IMR-90 (cell line): ENCODE data around the gene BPI. TPM values are rescaled to one million over a fixed set of nuclear protein-coding genes. Genes with fewer than 3 reads are reported as not detected.

Experiments
- ATAC-seq: fragments of 200-7000 bp; cut with Tn5 transposase; 2 replicates; pipeline ENCODE4 v1.9.1; 2020; ENCODE audit warnings: low read depth, mild to moderate bottlenecking, moderate library complexity
- BruUV-seq: library from RNA; stranded (reverse); fragments of 400-500 nt; replicated peaks from 2 replicates; lab custom pipeline; 2021; lab: Mats Ljungman, UMichigan
- CTCF ChIA-PET: fragments of 300-600 bp; formaldehyde crosslinking; extraction: SDS; loops from one replicate; lab custom pipeline; 2021; ENCODE audit warnings: antibody characterized with exemption; lab: Yijun Ruan, JAX
- POLR2A ChIA-PET: fragments of 300-600 bp; sonication (Branson Sonifier 250); formaldehyde crosslinking; loops from one replicate; lab custom pipeline; 2022; ENCODE audit warnings: antibody characterized with exemption; ENCODE audit not compliant: unreplicated experiment; lab: Charles Lee
- DNase-seq: peaks from one replicate; pipeline ENCODE4 v3.0.0; 2013
- H2AFZ ChIP-seq: replicated peaks from 2 replicates; pipeline ENCODE3; 2013; ENCODE audit warnings: low read length, mild to moderate bottlenecking; ENCODE audit not compliant: poor library complexity
- H2AK5ac ChIP-seq: 2 replicates; pipeline ENCODE4 v1.6.1; 2013; ENCODE audit warnings: low read depth, low read length, inconsistent platforms
- H2AK9ac ChIP-seq: replicated peaks from 2 replicates; pipeline ENCODE3; 2013; ENCODE audit warnings: mild to moderate bottlenecking, low read depth, low read length, moderate library complexity; ENCODE audit not compliant: poor library complexity
- H2BK120ac ChIP-seq: 2 replicates; pipeline ENCODE4 v1.6.1; 2013; ENCODE audit warnings: low read depth, low read length, inconsistent platforms
- H2BK15ac ChIP-seq: 3 replicates; pipeline ENCODE4 v1.6.1; 2013; ENCODE audit warnings: low read depth, low read length, inconsistent platforms
- H2BK20ac ChIP-seq: 2 replicates; pipeline ENCODE4 v1.6.1; 2013; ENCODE audit warnings: low read depth, mild to moderate bottlenecking, inconsistent platforms, low read length, moderate library complexity
- H2BK5ac ChIP-seq: 2 replicates; pipeline ENCODE4 v1.6.1; 2013; ENCODE audit warnings: mild to moderate bottlenecking, low read depth, low read length, inconsistent platforms; ENCODE audit not compliant: poor library complexity, severe bottlenecking
- H3K14ac ChIP-seq: replicated peaks from 2 replicates; pipeline ENCODE4 v1.6.1; 2013; ENCODE audit warnings: low read depth, low read length, inconsistent platforms
- H3K18ac ChIP-seq: 2 replicates; pipeline ENCODE4 v1.6.1; 2013; ENCODE audit warnings: low read depth, low read length, control low read depth
- H3K23ac ChIP-seq: 2 replicates; pipeline ENCODE4 v1.6.1; 2013; ENCODE audit warnings: low read depth, low read length, inconsistent platforms
- H3K27ac ChIP-seq: 2 replicates; pipeline ENCODE4 v1.5.1; 2013; ENCODE audit warnings: mild to moderate bottlenecking, control low read depth, low read length; ENCODE audit not compliant: insufficient read depth
- H3K27me3 ChIP-seq: 2 replicates; pipeline ENCODE4 v1.6.1; 2013; ENCODE audit warnings: low read length; ENCODE audit not compliant: control insufficient read depth, insufficient read depth
- H3K36me3 ChIP-seq: 2 replicates; pipeline ENCODE4 v1.6.1; 2013; ENCODE audit warnings: low read length, mixed read lengths; ENCODE audit not compliant: control insufficient read depth, insufficient read depth
- H3K4ac ChIP-seq: 2 replicates; pipeline ENCODE4 v1.6.1; 2013; ENCODE audit warnings: low read depth, low read length, inconsistent platforms
- H3K4me1 ChIP-seq: 2 replicates; pipeline ENCODE4 v1.6.1; 2013; ENCODE audit warnings: low read length, mixed read lengths; ENCODE audit not compliant: control insufficient read depth, insufficient read depth
- H3K4me2 ChIP-seq: 2 replicates; pipeline ENCODE4 v1.6.1; 2013; ENCODE audit warnings: low read depth, mild to moderate bottlenecking, control low read depth, low read length, moderate library complexity
- H3K4me3 ChIP-seq: 2 replicates; pipeline ENCODE4 v1.5.1; 2013; ENCODE audit warnings: low read depth, mild to moderate bottlenecking, control low read depth, low read length, moderate library complexity; ENCODE audit not compliant: insufficient read depth
- H3K56ac ChIP-seq: 2 replicates; pipeline ENCODE4 v1.6.1; 2013; ENCODE audit warnings: low read length, inconsistent platforms; ENCODE audit not compliant: insufficient read depth; ENCODE audit errors: extremely low read depth
- H3K79me1 ChIP-seq, 2 experiments: 2 replicates each; pipeline ENCODE4 v1.6.1; 2013; ENCODE audit warnings: low read length in 2 of 2, inconsistent platforms in 1 of 2, low read depth in 1 of 2
- H3K9ac ChIP-seq: 2 replicates; pipeline ENCODE4 v1.6.1; 2013; ENCODE audit warnings: low read depth, low read length, control low read depth
- H3K9me1 ChIP-seq: 2 replicates; pipeline ENCODE4 v1.6.1; 2013; ENCODE audit warnings: low read length, inconsistent platforms; ENCODE audit not compliant: insufficient read depth
- H3K9me3 ChIP-seq: 2 replicates; pipeline ENCODE4 v1.6.1; 2013; ENCODE audit warnings: low read length; ENCODE audit not compliant: control insufficient read depth, insufficient read depth
- H4K20me1 ChIP-seq: 2 replicates; pipeline ENCODE4 v1.6.1; 2013; ENCODE audit warnings: low read length, inconsistent platforms; ENCODE audit not compliant: insufficient read depth
- H4K5ac ChIP-seq: 2 replicates; pipeline ENCODE4 v1.6.1; 2013; ENCODE audit warnings: mild to moderate bottlenecking, low read depth, low read length, control low read depth
- H4K8ac ChIP-seq, 2 experiments: 2 replicates each; pipeline ENCODE4 v1.6.1; 2013; ENCODE audit warnings: low read depth in 2 of 2, low read length in 2 of 2, control low read depth in 1 of 2, inconsistent platforms in 1 of 2
- H4K91ac ChIP-seq: 2 replicates; pipeline ENCODE4 v1.6.1; 2013; ENCODE audit warnings: low read depth, low read length, inconsistent platforms; ENCODE audit not compliant: insufficient read depth
- BHLHE40 ChIP-seq: fragments of 150-350 bp; IDR thresholded peaks from 2 replicates; pipeline ENCODE4 v1.6.1; 2016; ENCODE audit warnings: mild to moderate bottlenecking, low read depth, low read length
- CEBPB ChIP-seq: IDR thresholded peaks from 2 replicates; pipeline ENCODE4 v1.6.1; 2012; ENCODE audit warnings: low read depth, low read length, improper control_type of control experiment
- CHD1 ChIP-seq: IDR thresholded peaks from 2 replicates; pipeline ENCODE4 v1.6.1; 2012; ENCODE audit warnings: low read depth, low read length, improper control_type of control experiment
- FOS ChIP-seq: fragments of 150-350 bp; IDR thresholded peaks from 2 replicates; pipeline ENCODE4 v1.6.1; 2016; ENCODE audit warnings: low read depth, low read length
- MAFK ChIP-seq: IDR thresholded peaks from 2 replicates; pipeline ENCODE4 v1.6.1; 2012; ENCODE audit warnings: low read depth, low read length, improper control_type of control experiment
- MAZ ChIP-seq: IDR thresholded peaks from 2 replicates; pipeline ENCODE4 v1.6.1; 2012; ENCODE audit warnings: low read depth, mild to moderate bottlenecking, low read length, improper control_type of control experiment, moderate library complexity, borderline replicate concordance
- MXI1 ChIP-seq: IDR thresholded peaks from 2 replicates; pipeline ENCODE4 v1.6.1; 2012; ENCODE audit warnings: low read depth, mild to moderate bottlenecking, low read length, moderate library complexity, borderline replicate concordance
- POLR2A ChIP-seq: IDR thresholded peaks from 2 replicates; pipeline ENCODE4 v1.6.1; 2012; ENCODE audit warnings: mild to moderate bottlenecking, low read depth, low read length
- RAD21 ChIP-seq: IDR thresholded peaks from 2 replicates; pipeline ENCODE4 v1.6.1; 2012; ENCODE audit warnings: low read length, improper control_type of control experiment
- RCOR1 ChIP-seq: IDR thresholded peaks from 2 replicates; pipeline ENCODE4 v1.6.1; 2012; ENCODE audit warnings: mild to moderate bottlenecking, low read length, improper control_type of control experiment; ENCODE audit not compliant: insufficient replicate concordance
- RFX5 ChIP-seq: IDR thresholded peaks from 2 replicates; pipeline ENCODE4 v1.8.0; 2012; ENCODE audit warnings: low read depth, mild to moderate bottlenecking, low read length, moderate library complexity
- SMC3 ChIP-seq: fragments of 150-350 bp; IDR thresholded peaks from 2 replicates; pipeline ENCODE4 v1.6.1; 2016; ENCODE audit warnings: low read depth, mild to moderate bottlenecking, antibody characterized with exemption, low read length, moderate library complexity
- WGBS, 2 experiments: methylation state at CpG; one replicate each; pipeline versions ENCODE4 v1.1.5 to v1.1.7; 2013; ENCODE audit warnings: missing lambda C conversion rate in 2 of 2; ENCODE audit not compliant: insufficient read length in 1 of 2; ENCODE audit errors: extremely low coverage in 2 of 2; 5-methylcytosine and 5-hydroxymethylcytosine counted together
- dilution Hi-C: fragments of 300-500 bp; cut with HindIII; formaldehyde crosslinking; loops from one replicate; pipeline ENCODE4 v1.14.3; 2018; ENCODE audit warnings: low sequenced_read_pairs; ENCODE audit not compliant: unreplicated experiment
- in situ Hi-C: fragments of 300-500 bp; cut with MboI; formaldehyde crosslinking; loops from 3 replicates; pipeline ENCODE4 v1.14.3; 2019; ENCODE audit warnings: low sequenced_read_pairs, inconsistent platforms, mixed read lengths
- intact Hi-C: fragments of 100-400 bp; cut with micrococcal nuclease; formaldehyde crosslinking; loops from 2 replicates; pipeline ENCODE4 v1.10.0; 2022
- polyA plus RNA-seq, 3 experiments: library from polyadenylated mRNA; depleted of rRNA; stranded (reverse); fragments of >200 nt; gene quantifications; 2 replicates each; pipeline ENCODE4 v1.2.3, GENCODE V29; 2012; ENCODE audit warnings: low replicate concordance in 1 of 3
- total RNA-seq: library from RNA; depleted of rRNA; stranded (reverse); fragments of >200 nt; gene quantifications from 2 replicates; pipeline ENCODE4 v1.2.3, GENCODE V29; 2012
- TF ChIP-seq, protein P1 (sequence below): fragments of 150-350 bp; IDR thresholded peaks from 2 replicates; pipeline ENCODE4 v1.6.1; 2017; ENCODE audit warnings: mild to moderate bottlenecking, antibody characterized with exemption, low read length, low read depth
- TF ChIP-seq, protein P2 (sequence below): conservative IDR thresholded peaks from 2 replicates; pipeline ENCODE4 v1.5.1; 2012; ENCODE audit warnings: mild to moderate bottlenecking, low read depth, low read length, improper control_type of control experiment
- TF ChIP-seq, protein P3 (sequence below): fragments of 150-350 bp; IDR thresholded peaks from 2 replicates; pipeline ENCODE4 v1.6.1; 2016; ENCODE audit warnings: low read depth, mild to moderate bottlenecking, low read length, moderate library complexity, borderline replicate concordance

The BPI gene
- total and polyA plus RNA-seq, 2 of the 4 experiments (the other 2 are of a cell fraction), result 0.05 TPM; not detected in 1

DNA sequence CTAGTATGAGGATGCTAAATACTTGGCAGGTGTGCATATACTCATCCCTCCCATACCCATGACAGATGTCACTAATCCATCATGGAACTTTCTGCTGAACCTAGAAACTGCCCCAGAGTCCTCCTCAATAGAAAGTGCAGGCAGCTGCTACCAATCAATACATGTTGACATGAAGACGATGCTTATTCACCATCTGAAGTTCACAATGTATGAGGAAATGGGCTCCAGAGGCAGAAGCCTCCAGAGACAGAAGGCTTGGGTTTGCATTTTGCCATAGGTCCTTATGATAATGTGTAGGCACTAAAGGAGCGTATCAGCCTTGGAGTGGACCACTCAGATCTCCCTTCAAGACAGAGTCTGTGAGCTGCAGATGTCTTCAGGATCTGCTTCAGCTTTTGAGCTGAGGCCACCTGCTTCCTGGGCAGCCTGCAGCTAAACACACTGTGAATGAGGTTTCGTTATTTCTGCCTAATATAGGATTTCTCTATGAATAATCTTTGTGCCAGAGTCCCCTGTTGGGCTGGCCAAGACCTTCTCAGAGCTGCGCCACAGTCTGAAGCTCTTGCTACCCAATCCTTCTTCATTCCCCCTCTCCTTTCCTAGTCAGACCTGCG lies 35.9 kb upstream of the BPI start:
- no peak overlapping the region for H4K91ac ChIP-seq
- H2BK5ac ChIP-seq, result no peak overlapping the region
- no peaks in the 10 kb centered on the region for H4K20me1 ChIP-seq
- H3K9me3 ChIP-seq, result no peaks in the 10 kb centered on the region
- H4K5ac ChIP-seq, result no peak overlapping the region
- H3K14ac ChIP-seq, result 0 out of 2 replicates have a peak overlapping the region, but pooled peaks have one; percentile 39
- H3K9ac ChIP-seq, result no peak overlapping the region
- no TSS peak for BruUV-seq
- no peak overlapping the region for H4K8ac ChIP-seq
- ChIA-PET POLR2A (interaction anchor here (0.5 kb wide), 1 partner anchor 86 kb away, joined by 5 read pairs; no protein-coding TSS in a partner anchor), CTCF (no interaction called here)
- H3K4ac ChIP-seq, result peak overlapping the region; percentile 54; the same call in 1 of the 2 replicates
- dilution Hi-C loops (no loop called here), intact Hi-C loops (no loop called here), in situ Hi-C loops (no loop called here)
- ATAC-seq (no peak), DNase-seq (no peak)
- no peak overlapping the region for H3K4me2 ChIP-seq
- no peak overlapping the region for H3K23ac ChIP-seq
- no peaks in the 10 kb centered on the region for H3K27me3 ChIP-seq
- H3K9me1 ChIP-seq, result peaks cover 10% of the 10 kb centered on the region
- H3K36me3 ChIP-seq, result no peaks in the 10 kb centered on the region
- H3K27ac ChIP-seq, result no peak overlapping the region
- 0 out of 2 replicates have a peak overlapping the region, but pooled peaks have one; percentile 16 for H2BK120ac ChIP-seq
- H3K4me1 ChIP-seq, result peaks cover 19% of the 10 kb centered on the region
- no peaks in the 10 kb centered on the region for H3K79me1 ChIP-seq
- H2AK5ac ChIP-seq, result peak overlapping the region; percentile 49; the same call in 1 of the 2 replicates
- H2AFZ ChIP-seq, result no peak overlapping the region
- H2BK20ac ChIP-seq, result no peak overlapping the region
- no peak overlapping the region for H3K18ac ChIP-seq
- no peak overlapping the region for H3K4me3 ChIP-seq
- H3K56ac ChIP-seq, result no peak overlapping the region
- no peak overlapping the region for H2AK9ac ChIP-seq
- 100% methylated on average over 2 of the region's 5 CpGs; no CpG with 5 or more reads in 1 of the 2 experiments for WGBS, 2 experiments
- H2BK15ac ChIP-seq, result 0 out of 3 replicates have a peak overlapping the region, but pooled peaks have one; percentile 15
- TF ChIP-seq FOS (no peak), MAZ (no peak), POLR2A (no peak), SMC3 (no peak), BHLHE40 (no peak), CHD1 (no peak), RFX5 (no peak), RCOR1 (no peak), MAFK (no peak), RAD21 (no peak), CEBPB (no peak), MXI1 (no peak)
- TF ChIP-seq, protein P1, sequence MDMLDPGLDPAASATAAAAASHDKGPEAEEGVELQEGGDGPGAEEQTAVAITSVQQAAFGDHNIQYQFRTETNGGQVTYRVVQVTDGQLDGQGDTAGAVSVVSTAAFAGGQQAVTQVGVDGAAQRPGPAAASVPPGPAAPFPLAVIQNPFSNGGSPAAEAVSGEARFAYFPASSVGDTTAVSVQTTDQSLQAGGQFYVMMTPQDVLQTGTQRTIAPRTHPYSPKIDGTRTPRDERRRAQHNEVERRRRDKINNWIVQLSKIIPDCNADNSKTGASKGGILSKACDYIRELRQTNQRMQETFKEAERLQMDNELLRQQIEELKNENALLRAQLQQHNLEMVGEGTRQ, result no peak
- TF ChIP-seq, protein P2, sequence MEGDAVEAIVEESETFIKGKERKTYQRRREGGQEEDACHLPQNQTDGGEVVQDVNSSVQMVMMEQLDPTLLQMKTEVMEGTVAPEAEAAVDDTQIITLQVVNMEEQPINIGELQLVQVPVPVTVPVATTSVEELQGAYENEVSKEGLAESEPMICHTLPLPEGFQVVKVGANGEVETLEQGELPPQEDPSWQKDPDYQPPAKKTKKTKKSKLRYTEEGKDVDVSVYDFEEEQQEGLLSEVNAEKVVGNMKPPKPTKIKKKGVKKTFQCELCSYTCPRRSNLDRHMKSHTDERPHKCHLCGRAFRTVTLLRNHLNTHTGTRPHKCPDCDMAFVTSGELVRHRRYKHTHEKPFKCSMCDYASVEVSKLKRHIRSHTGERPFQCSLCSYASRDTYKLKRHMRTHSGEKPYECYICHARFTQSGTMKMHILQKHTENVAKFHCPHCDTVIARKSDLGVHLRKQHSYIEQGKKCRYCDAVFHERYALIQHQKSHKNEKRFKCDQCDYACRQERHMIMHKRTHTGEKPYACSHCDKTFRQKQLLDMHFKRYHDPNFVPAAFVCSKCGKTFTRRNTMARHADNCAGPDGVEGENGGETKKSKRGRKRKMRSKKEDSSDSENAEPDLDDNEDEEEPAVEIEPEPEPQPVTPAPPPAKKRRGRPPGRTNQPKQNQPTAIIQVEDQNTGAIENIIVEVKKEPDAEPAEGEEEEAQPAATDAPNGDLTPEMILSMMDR, result no peak
- TF ChIP-seq, protein P3, sequence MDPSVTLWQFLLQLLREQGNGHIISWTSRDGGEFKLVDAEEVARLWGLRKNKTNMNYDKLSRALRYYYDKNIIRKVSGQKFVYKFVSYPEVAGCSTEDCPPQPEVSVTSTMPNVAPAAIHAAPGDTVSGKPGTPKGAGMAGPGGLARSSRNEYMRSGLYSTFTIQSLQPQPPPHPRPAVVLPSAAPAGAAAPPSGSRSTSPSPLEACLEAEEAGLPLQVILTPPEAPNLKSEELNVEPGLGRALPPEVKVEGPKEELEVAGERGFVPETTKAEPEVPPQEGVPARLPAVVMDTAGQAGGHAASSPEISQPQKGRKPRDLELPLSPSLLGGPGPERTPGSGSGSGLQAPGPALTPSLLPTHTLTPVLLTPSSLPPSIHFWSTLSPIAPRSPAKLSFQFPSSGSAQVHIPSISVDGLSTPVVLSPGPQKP, result no peak
